HEK293 (cell line): ENCODE data around the gene OSTM1.

Source experiments
- CTCF ChIP-seq: fragments of 450-650 bp; formaldehyde crosslinking; IDR thresholded peaks from 2 replicates; pipeline ENCODE4 v1.5.1; 2016; ENCODE audit warnings: missing biosample characterization, missing genetic modification characterization
- KLF16 ChIP-seq: fragments of 450-650 bp; formaldehyde crosslinking; IDR thresholded peaks from 2 replicates; pipeline ENCODE4 v1.5.1; 2017; ENCODE audit warnings: missing biosample characterization, missing genetic modification characterization
- SP2 ChIP-seq: fragments of 450-650 bp; formaldehyde crosslinking; IDR thresholded peaks from 2 replicates; pipeline ENCODE4 v1.5.1; 2016; ENCODE audit warnings: missing biosample characterization, missing genetic modification characterization
- ZNF214 ChIP-seq: fragments of 450-650 bp; formaldehyde crosslinking; IDR thresholded peaks from 2 replicates; pipeline ENCODE4 v1.5.1; 2017; ENCODE audit warnings: missing biosample characterization, mild to moderate bottlenecking, missing genetic modification characterization, borderline replicate concordance

DNA sequence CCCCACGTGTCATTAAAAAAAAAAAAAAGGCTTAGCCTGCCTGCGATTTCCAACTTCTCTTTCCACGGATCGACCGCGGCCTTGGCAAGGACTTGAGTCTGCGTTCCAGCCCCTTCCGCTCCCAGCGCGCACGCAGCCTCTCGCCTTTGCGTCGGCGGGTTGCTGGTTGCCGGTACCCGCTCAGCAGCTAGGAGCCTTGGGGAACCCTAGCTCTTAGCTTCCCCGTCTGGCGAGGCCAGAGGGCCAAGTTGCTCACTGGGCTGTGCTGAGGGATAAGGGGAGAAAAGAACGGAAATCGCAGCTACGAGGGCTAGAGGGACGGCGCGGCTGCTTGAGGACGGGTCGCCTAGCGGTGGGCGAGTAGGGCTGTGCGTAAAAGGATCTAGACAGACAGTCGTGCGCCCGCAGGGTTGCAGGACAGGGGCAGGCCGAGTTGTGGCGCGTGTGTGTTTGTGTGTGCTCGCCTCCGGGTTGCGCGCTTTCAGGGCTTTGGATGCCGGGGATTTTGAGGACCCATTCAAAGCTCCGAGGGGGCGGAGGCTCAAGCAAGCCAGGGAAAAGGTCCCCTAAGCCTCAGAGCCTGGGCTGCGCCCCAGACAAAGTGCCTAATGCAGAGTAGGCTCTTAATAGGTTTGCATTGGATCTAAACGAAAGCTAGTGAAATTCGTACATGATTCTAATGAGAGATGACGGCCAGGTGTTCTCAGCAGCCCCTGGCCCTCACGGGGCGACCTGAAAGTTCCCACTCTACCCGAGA lies 40.5 kb upstream of the OSTM1 start:
- TF ChIP-seq CTCF (tag by site-specific recombination) (no peak), ZNF214 (tag by site-specific recombination) (no peak), SP2 (tag by site-specific recombination) (no peak), KLF16 (tag by site-specific recombination) (no peak)
